ENCODE data around the gene HOXC5.

The HOXC5 gene

GRCh38 chr12:54032627-54033100, at the start of gene HOXC5:
HOXC5 (plus strand) TSS chr12:54033050; CDS start chr12:54033123, 73 bp downstream.
- no peak for DNase-seq (ENCODE audit: low read depth)
- peak within 1 kb of the TSS; percentile 33 for H3K4me3 ChIP-seq (ENCODE audit: control insufficient read depth, low read depth, low read length)

DNA sequence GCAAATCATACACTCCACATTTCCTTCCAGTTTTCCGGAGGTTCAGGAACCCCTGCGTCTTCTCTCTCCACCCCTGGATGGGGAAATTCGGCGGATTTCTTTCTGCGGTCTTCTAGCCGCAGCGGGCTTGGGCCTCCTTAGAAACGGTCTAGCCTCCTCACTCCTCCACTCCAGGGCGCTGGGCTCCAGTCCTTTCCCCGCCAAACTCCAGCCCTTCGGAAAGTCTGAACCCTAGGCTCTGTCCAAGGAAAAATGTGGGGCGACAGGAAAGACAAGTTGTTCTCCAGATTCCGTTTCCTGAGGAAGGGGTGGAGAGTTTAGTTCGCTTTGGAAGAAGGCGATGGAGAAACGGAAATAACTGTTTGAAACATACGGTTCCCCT, 49.3 kb upstream of the HOXC5 start:
- TF ChIP-seq CTCF (IDR thresholded peaks at IDR 0.05; ENCODE audit: control insufficient read depth, insufficient read depth, low read depth, low read length, missing control alignments): no peak
- H3K4me3 ChIP-seq (ENCODE audit: control insufficient read depth, low read depth, low read length): peak overlapping the region; percentile 35
- no peak for DNase-seq (ENCODE audit: low read depth)

More at GRCh38 chr12:54032627-54033100, at the start of gene HOXC5:
- TF ChIP-seq CTCF (IDR thresholded peaks at IDR 0.05; ENCODE audit: control insufficient read depth, insufficient read depth, low read depth, low read length, missing control alignments): peak; percentile 95

DNA sequence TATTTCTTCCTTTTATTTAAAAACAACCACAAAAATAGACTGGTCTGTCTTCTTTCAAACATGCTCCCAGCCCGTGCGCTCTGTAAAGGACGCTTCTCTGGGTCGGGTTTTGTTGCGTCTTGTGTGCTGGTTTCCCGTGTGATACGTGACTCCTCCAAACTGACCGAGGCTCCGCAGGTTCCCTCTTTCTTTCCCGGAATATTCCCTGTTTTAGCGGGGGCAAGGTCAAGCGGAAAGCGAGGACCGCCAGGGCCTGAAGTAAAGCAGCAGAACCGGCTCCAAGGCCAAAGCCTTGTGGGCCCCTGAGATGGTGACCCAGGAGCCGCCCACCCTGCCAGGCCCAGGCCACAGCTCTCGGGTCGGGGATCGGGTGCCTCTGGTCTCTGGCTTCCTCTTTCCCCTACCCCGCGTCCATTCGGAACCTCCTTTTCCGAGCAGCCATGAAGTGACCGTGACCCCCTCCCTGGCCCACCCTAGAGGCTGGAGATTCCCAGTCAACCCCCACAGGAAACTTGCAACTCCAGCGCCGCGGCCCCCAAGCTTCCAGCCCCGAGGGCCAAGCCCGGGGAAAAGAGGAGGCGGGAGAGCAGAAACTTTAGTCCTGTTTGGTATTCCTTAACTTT, 48.8 kb upstream of the HOXC5 start:
- H3K4me3 ChIP-seq (ENCODE audit: control insufficient read depth, low read depth, low read length): peak overlapping the region; percentile 35
- DNase-seq (ENCODE audit: low read depth): no peak
- TF ChIP-seq CTCF (IDR thresholded peaks at IDR 0.05; ENCODE audit: control insufficient read depth, insufficient read depth, low read depth, low read length, missing control alignments): no peak

DNA sequence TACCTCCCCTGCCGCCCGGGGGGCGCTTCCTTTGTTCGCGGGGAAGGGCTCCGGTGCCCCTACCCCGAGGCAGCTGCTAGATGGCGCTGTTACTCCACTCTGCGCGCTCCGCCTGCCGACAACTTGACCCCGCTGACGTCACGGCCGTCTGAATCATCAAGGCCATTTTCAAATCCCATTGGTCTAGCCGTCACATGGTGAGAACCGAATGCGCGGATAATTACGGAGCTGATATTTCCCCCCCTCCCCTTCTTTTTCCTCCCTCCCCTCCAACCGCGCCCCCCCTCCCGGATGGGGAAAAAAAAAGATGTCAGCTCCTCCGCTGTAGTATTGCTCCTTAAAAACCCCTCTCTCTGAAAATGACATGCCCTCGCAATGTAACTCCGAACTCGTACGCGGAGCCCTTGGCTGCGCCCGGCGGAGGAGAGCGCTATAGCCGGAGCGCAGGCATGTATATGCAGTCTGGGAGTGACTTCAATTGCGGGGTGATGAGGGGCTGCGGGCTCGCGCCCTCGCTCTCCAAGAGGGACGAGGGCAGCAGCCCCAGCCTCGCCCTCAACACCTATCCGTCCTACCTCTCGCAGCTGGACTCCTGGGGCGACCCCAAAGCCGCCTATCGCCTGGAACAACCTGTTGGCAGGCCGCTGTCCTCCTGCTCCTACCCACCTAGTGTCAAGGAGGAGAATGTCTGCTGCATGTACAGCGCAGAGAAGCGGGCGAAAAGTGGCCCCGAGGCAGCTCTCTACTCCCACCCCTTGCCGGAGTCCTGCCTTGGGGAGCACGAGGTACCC, 47.8 kb upstream of the HOXC5 start, which contains the start of gene HOXC10:
HOXC10 (plus strand) TSS at position 246 of the 791 bp plus-strand sequence; CDS start at position 360, 114 bp downstream.
- peak; percentile 87 for DNase-seq (ENCODE audit: low read depth)
- peak; percentile 82 for TF ChIP-seq CTCF (IDR thresholded peaks at IDR 0.05; ENCODE audit: control insufficient read depth, insufficient read depth, low read depth, low read length, missing control alignments)
- peak within 1 kb of the TSS; percentile 64 for H3K4me3 ChIP-seq (ENCODE audit: control insufficient read depth, low read depth, low read length)

DNA sequence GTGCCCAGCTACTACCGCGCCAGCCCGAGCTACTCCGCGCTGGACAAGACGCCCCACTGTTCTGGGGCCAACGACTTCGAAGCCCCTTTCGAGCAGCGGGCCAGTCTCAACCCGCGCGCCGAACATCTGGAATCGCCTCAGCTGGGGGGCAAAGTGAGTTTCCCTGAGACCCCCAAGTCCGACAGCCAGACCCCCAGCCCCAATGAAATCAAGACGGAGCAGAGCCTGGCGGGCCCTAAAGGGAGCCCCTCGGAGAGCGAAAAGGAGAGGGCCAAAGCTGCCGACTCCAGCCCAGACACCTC, 47.2 kb upstream of the HOXC5 start:
- TF ChIP-seq CTCF (IDR thresholded peaks at IDR 0.05; ENCODE audit: control insufficient read depth, insufficient read depth, low read depth, low read length, missing control alignments): no peak
- peak overlapping the region; percentile 64 for H3K4me3 ChIP-seq (ENCODE audit: control insufficient read depth, low read depth, low read length)
- no peak for DNase-seq (ENCODE audit: low read depth)

- TF ChIP-seq CTCF (IDR thresholded peaks at IDR 0.05; ENCODE audit: control insufficient read depth, insufficient read depth, low read depth, low read length, missing control alignments): no peak
- no peak for DNase-seq (ENCODE audit: low read depth)
- H3K4me3 ChIP-seq (ENCODE audit: control insufficient read depth, low read depth, low read length): peak overlapping the region; percentile 64
Measured at GRCh38 chr12:53985994-53986685, 46.7 kb upstream of the HOXC5 start.
